ENCODE results near the gene BLCAP.

GRCh38 chr20:37556538-37556937 is 28.9 kb upstream of the BLCAP start:
- TF ChIP-seq, protein P1, sequence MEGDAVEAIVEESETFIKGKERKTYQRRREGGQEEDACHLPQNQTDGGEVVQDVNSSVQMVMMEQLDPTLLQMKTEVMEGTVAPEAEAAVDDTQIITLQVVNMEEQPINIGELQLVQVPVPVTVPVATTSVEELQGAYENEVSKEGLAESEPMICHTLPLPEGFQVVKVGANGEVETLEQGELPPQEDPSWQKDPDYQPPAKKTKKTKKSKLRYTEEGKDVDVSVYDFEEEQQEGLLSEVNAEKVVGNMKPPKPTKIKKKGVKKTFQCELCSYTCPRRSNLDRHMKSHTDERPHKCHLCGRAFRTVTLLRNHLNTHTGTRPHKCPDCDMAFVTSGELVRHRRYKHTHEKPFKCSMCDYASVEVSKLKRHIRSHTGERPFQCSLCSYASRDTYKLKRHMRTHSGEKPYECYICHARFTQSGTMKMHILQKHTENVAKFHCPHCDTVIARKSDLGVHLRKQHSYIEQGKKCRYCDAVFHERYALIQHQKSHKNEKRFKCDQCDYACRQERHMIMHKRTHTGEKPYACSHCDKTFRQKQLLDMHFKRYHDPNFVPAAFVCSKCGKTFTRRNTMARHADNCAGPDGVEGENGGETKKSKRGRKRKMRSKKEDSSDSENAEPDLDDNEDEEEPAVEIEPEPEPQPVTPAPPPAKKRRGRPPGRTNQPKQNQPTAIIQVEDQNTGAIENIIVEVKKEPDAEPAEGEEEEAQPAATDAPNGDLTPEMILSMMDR (conservative IDR thresholded peaks at IDR 0.05), result no peak
- no peak for TF ChIP-seq EZH2 (IDR thresholded peaks at IDR 0.05; ENCODE audit: low read depth)

Data from PC-9 (cell line).